Fibroblast of lung (primary cell): ENCODE results near the gene MCM10.

Experiments
- CTCF ChIP-seq, 2 donors: IDR thresholded peaks in 1 of 2; conservative IDR thresholded peaks in 1 of 2; 1 replicate in 1 of 2; 2 replicates in 1 of 2; pipeline ENCODE4 v1.5.1; 2011 to 2012; ENCODE audit warnings: low read length in 2 of 2, control low read depth in 1 of 2, inconsistent platforms in 1 of 2, low read depth in 1 of 2, mild to moderate bottlenecking in 1 of 2
- EZH2 ChIP-seq: IDR thresholded peaks from 2 replicates; pipeline ENCODE4 v1.5.1; 2012; ENCODE audit warnings: low read length, control low read depth, mild to moderate bottlenecking; ENCODE audit errors: missing control alignments

- TF ChIP-seq EZH2 (no peak), CTCF (conservative IDR thresholded peaks at IDR 0.05 in 1 of 2, IDR thresholded peaks at IDR 0.05 in 1 of 2; ENCODE audit: low read depth in 1 of 2, low read length in 2 of 2) (no peak)
Measured at GRCh38 chr10:13257621-13258140, 96.3 kb downstream of the MCM10 start.
